A549 (cell line): ENCODE measurements around the gene NUB1. TPM values are rescaled to one million over a fixed set of nuclear protein-coding genes. Genes with fewer than 3 reads are reported as not detected.

Source experiments
- ATAC-seq, 2 experiments: fragments of 200-7000 bp in 1 of 2; fragments of >200 bp in 1 of 2; cut with Nextera tagmentation in 1 of 2; cut with Tn5 transposase in 1 of 2; 3 replicates each; pipeline versions ENCODE4 v1.8.0 to v1.9.1; 2018 to 2020; ENCODE audit warnings: mild to moderate bottlenecking in 1 of 2, moderate library complexity in 1 of 2
- CTCF ChIA-PET: fragments of 300-600 bp; sonication (Branson Sonifier 250); formaldehyde crosslinking; extraction: SDS; loops from one replicate; lab custom pipeline; 2021; ENCODE audit warnings: antibody characterized with exemption, inconsistent platforms; lab: Yijun Ruan, JAX
- POLR2A ChIA-PET: fragments of 350-600 bp; formaldehyde crosslinking; extraction: SDS; loops from one replicate; lab custom pipeline; 2021; ENCODE audit warnings: antibody characterized with exemption, inconsistent platforms; lab: Yijun Ruan, JAX
- DNase-seq, 2 experiments: peaks; one replicate each; pipeline versions ENCODE4 v3.0.0 to v3.0.0-alpha.2; 2011 to 2016; ENCODE audit warnings: low read depth in 1 of 2, low spot score in 1 of 2
- FAIRE-seq: peaks from 2 replicates; lab custom pipeline; 2011; peaks lifted over from hg19 to GRCh38; lab: Jason Lieb, UNC
- H3K27ac ChIP-seq, 2 experiments: fragments of >200 bp; sonication (Bioruptor Twin); formaldehyde crosslinking; 3 replicates each; pipeline ENCODE4 v1.5.1; 2016 to 2017
- H3K4me1 ChIP-seq: fragments of >200 bp; sonication (Bioruptor Twin); formaldehyde crosslinking; 3 replicates; pipeline ENCODE4 v1.6.1; 2016
- H3K4me2 ChIP-seq: fragments of >200 bp; sonication (Bioruptor Twin); formaldehyde crosslinking; 3 replicates; pipeline ENCODE4 v1.6.1; 2016
- H3K4me3 ChIP-seq: fragments of >200 bp; sonication (Bioruptor Twin); formaldehyde crosslinking; 3 replicates; pipeline ENCODE4 v1.5.1; 2016
- H3K9me3 ChIP-seq: fragments of >200 bp; sonication (Bioruptor Twin); formaldehyde crosslinking; 3 replicates; pipeline ENCODE4 v1.6.1; 2016
- CBX2 ChIP-seq: fragments of 200-600 bp; sonication (generic); IDR thresholded peaks from 2 replicates; pipeline ENCODE4 v1.6.1; 2016; ENCODE audit warnings: low read depth, mild to moderate bottlenecking, borderline replicate concordance
- CHD4 ChIP-seq: fragments of 200-600 bp; sonication (generic); IDR thresholded peaks from 2 replicates; pipeline ENCODE4 v1.6.1; 2016; ENCODE audit warnings: antibody characterized with exemption, mild to moderate bottlenecking, borderline replicate concordance
- ESRRA ChIP-seq: fragments of 150-350 bp; IDR thresholded peaks from 2 replicates; pipeline ENCODE4 v1.6.1; 2014; ENCODE audit warnings: mild to moderate bottlenecking, low read length, borderline replicate concordance
- NFE2L2 ChIP-seq: fragments of 150-350 bp; conservative IDR thresholded peaks from 2 replicates; pipeline ENCODE4 v1.6.1; 2014; ENCODE audit warnings: low read length
- PHF8 ChIP-seq: fragments of 200-600 bp; sonication (generic); IDR thresholded peaks from 2 replicates; pipeline ENCODE4 v1.6.1; 2016; ENCODE audit warnings: low read depth, mild to moderate bottlenecking, antibody characterized with exemption, moderate library complexity, borderline replicate concordance
- RFX5 ChIP-seq: fragments of 450-650 bp; IDR thresholded peaks from 2 replicates; pipeline ENCODE4 v1.7.1; 2014; ENCODE audit warnings: antibody characterized with exemption, mild to moderate bottlenecking, moderate library complexity
- RNF2 ChIP-seq: fragments of 200-600 bp; sonication (generic); IDR thresholded peaks from 2 replicates; pipeline ENCODE4 v1.6.1; 2016; ENCODE audit warnings: low read depth, mild to moderate bottlenecking, antibody characterized with exemption, moderate library complexity, borderline replicate concordance
- SMC3 ChIP-seq: fragments of >200 bp; sonication (Bioruptor Twin); formaldehyde crosslinking; IDR thresholded peaks from 3 replicates; pipeline ENCODE4 v1.6.1; 2018; ENCODE audit warnings: inconsistent platforms
- SREBF2 ChIP-seq: fragments of 450-650 bp; IDR thresholded peaks from 2 replicates; pipeline ENCODE4 v1.6.1; 2014; ENCODE audit warnings: mild to moderate bottlenecking, moderate library complexity
- TFCP2L1 ChIP-seq: fragments of 250-450 bp; sonication (Bioruptor Pico); IDR thresholded peaks from 2 replicates; pipeline ENCODE4 v1.5.0; 2021; ENCODE audit warnings: mild to moderate bottlenecking
- ZFP36 ChIP-seq: fragments of 450-650 bp; IDR thresholded peaks from 2 replicates; pipeline ENCODE4 v1.6.1; 2014; ENCODE audit warnings: borderline replicate concordance; ENCODE audit not compliant: partially characterized antibody
- WGBS: methylation state at CpG from one replicate; pipeline ENCODE4 v1.1.6; 2017; ENCODE audit errors: missing lambda C conversion rate; 5-methylcytosine and 5-hydroxymethylcytosine counted together
- polyA plus RNA-seq, 4 experiments: library from polyadenylated mRNA; depleted of rRNA in 3 of 4; stranded (reverse); fragments of >200 nt; fragmentation: RNase III in 1 of 4; extraction: RNeasy Plus Mini Kit Qiagen cat#74134 plus additional on column Dnase treatment in 1 of 4; gene quantifications; 2 replicates in 3 of 4; 3 replicates in 1 of 4; pipeline ENCODE4 v1.2.3, GENCODE V29; 2011 to 2017
- TF ChIP-seq, protein P1 (sequence below): IDR thresholded peaks from 2 replicates; pipeline ENCODE4 v1.6.1; 2012
- TF ChIP-seq, protein P2 (sequence below): fragments of 150-350 bp; IDR thresholded peaks from 2 replicates; pipeline ENCODE4 v1.6.1; 2014; ENCODE audit warnings: low read depth, mild to moderate bottlenecking, low read length
- TF ChIP-seq, protein P3 (sequence below): IDR thresholded peaks from 2 replicates; pipeline ENCODE4 v1.6.1; 2012; ENCODE audit warnings: low read depth, borderline replicate concordance
- TF ChIP-seq, protein P4 (sequence below): fragments of >200 bp; sonication (Bioruptor Twin); formaldehyde crosslinking; IDR thresholded peaks from 3 replicates; pipeline ENCODE4 v1.5.1; 2016
- TF ChIP-seq, protein P5 (sequence below): fragments of 200-600 bp; sonication (generic); IDR thresholded peaks from 2 replicates; pipeline ENCODE4 v1.6.1; 2016; ENCODE audit warnings: antibody characterized with exemption, mild to moderate bottlenecking, moderate library complexity
- TF ChIP-seq, protein P6 (sequence below): fragments of >200 bp; sonication (Bioruptor Twin); formaldehyde crosslinking; IDR thresholded peaks from 3 replicates; pipeline ENCODE4 v1.6.1; 2016

The NUB1 gene
- polyA plus RNA-seq, 2 of the 4 experiments (the other 2 are of a cell fraction): 45.0 to 105 TPM

DNA sequence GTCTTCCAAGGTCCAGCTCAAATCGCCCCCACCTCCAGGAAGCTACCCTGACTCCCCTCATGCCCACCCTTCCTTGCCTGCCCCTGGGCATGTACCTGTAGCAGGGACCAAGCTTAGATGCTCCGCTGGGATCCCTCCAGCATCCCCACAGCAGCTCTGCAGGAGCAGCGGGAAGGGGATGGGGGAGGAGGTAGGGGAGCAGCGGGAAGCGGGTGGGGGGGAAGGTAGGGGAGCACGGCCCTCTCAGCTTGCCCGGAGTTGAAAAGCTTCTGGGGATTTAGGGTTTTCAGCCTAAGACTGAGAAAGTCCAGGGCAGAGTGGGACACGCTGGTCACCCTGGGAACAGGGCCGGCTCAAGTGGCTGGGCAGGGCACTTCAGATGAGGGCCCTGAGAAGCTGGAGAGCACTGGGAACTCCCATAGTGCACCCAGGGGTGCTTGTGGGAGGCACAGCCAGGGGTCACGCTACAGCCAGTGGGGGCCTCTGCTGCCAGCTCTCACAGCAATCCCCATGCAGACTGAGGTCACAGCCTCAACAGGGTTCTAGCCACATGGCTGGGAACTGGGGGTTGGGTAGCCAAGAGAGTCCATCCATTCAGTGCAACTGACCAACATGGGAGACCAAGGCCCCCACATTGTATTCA, 54.8 kb downstream of the NUB1 start:
- H3K4me3 ChIP-seq: no peak overlapping the region
- no peak for TF ChIP-seq RFX5
- TF ChIP-seq, protein P1, sequence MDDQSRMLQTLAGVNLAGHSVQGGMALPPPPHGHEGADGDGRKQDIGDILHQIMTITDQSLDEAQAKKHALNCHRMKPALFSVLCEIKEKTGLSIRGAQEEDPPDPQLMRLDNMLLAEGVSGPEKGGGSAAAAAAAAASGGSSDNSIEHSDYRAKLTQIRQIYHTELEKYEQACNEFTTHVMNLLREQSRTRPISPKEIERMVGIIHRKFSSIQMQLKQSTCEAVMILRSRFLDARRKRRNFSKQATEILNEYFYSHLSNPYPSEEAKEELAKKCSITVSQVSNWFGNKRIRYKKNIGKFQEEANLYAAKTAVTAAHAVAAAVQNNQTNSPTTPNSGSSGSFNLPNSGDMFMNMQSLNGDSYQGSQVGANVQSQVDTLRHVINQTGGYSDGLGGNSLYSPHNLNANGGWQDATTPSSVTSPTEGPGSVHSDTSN: no peak
- no peak for TF ChIP-seq CBX2
- TF ChIP-seq, protein P2, sequence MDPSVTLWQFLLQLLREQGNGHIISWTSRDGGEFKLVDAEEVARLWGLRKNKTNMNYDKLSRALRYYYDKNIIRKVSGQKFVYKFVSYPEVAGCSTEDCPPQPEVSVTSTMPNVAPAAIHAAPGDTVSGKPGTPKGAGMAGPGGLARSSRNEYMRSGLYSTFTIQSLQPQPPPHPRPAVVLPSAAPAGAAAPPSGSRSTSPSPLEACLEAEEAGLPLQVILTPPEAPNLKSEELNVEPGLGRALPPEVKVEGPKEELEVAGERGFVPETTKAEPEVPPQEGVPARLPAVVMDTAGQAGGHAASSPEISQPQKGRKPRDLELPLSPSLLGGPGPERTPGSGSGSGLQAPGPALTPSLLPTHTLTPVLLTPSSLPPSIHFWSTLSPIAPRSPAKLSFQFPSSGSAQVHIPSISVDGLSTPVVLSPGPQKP: no peak
- TF ChIP-seq, protein P3, sequence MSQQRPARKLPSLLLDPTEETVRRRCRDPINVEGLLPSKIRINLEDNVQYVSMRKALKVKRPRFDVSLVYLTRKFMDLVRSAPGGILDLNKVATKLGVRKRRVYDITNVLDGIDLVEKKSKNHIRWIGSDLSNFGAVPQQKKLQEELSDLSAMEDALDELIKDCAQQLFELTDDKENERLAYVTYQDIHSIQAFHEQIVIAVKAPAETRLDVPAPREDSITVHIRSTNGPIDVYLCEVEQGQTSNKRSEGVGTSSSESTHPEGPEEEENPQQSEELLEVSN: no peak
- TF ChIP-seq ZFP36: no peak
- TF ChIP-seq, protein P4, sequence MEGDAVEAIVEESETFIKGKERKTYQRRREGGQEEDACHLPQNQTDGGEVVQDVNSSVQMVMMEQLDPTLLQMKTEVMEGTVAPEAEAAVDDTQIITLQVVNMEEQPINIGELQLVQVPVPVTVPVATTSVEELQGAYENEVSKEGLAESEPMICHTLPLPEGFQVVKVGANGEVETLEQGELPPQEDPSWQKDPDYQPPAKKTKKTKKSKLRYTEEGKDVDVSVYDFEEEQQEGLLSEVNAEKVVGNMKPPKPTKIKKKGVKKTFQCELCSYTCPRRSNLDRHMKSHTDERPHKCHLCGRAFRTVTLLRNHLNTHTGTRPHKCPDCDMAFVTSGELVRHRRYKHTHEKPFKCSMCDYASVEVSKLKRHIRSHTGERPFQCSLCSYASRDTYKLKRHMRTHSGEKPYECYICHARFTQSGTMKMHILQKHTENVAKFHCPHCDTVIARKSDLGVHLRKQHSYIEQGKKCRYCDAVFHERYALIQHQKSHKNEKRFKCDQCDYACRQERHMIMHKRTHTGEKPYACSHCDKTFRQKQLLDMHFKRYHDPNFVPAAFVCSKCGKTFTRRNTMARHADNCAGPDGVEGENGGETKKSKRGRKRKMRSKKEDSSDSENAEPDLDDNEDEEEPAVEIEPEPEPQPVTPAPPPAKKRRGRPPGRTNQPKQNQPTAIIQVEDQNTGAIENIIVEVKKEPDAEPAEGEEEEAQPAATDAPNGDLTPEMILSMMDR: no peak
- no peak for TF ChIP-seq SMC3
- no peak for TF ChIP-seq SREBF2
- no peak for TF ChIP-seq NFE2L2
- TF ChIP-seq, protein P5, sequence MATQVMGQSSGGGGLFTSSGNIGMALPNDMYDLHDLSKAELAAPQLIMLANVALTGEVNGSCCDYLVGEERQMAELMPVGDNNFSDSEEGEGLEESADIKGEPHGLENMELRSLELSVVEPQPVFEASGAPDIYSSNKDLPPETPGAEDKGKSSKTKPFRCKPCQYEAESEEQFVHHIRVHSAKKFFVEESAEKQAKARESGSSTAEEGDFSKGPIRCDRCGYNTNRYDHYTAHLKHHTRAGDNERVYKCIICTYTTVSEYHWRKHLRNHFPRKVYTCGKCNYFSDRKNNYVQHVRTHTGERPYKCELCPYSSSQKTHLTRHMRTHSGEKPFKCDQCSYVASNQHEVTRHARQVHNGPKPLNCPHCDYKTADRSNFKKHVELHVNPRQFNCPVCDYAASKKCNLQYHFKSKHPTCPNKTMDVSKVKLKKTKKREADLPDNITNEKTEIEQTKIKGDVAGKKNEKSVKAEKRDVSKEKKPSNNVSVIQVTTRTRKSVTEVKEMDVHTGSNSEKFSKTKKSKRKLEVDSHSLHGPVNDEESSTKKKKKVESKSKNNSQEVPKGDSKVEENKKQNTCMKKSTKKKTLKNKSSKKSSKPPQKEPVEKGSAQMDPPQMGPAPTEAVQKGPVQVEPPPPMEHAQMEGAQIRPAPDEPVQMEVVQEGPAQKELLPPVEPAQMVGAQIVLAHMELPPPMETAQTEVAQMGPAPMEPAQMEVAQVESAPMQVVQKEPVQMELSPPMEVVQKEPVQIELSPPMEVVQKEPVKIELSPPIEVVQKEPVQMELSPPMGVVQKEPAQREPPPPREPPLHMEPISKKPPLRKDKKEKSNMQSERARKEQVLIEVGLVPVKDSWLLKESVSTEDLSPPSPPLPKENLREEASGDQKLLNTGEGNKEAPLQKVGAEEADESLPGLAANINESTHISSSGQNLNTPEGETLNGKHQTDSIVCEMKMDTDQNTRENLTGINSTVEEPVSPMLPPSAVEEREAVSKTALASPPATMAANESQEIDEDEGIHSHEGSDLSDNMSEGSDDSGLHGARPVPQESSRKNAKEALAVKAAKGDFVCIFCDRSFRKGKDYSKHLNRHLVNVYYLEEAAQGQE: no peak
- TF ChIP-seq ESRRA: no peak
- TF ChIP-seq TFCP2L1 (CRISPR knock-in tag): no peak
- TF ChIP-seq CHD4: no peak
- TF ChIP-seq RNF2: no peak
- TF ChIP-seq, protein P6, sequence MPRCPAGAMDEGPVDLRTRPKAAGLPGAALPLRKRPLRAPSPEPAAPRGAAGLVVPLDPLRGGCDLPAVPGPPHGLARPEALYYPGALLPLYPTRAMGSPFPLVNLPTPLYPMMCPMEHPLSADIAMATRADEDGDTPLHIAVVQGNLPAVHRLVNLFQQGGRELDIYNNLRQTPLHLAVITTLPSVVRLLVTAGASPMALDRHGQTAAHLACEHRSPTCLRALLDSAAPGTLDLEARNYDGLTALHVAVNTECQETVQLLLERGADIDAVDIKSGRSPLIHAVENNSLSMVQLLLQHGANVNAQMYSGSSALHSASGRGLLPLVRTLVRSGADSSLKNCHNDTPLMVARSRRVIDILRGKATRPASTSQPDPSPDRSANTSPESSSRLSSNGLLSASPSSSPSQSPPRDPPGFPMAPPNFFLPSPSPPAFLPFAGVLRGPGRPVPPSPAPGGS: no peak
- TF ChIP-seq PHF8: no peak
- TF ChIP-seq, all 56 proteins: peak for 0
- 70% methylated on average over 6 of the region's 10 CpGs for WGBS
- Histone ChIP-seq H3K27ac (no peak overlapping the region), H3K9me3 (no peaks in the 10 kb centered on the region), H3K4me1 (0 out of 3 replicates have a peak, but pooled peaks cover 4% of the 10 kb centered on the region), H3K4me2 (no peak overlapping the region)
- ATAC-seq (no peak), FAIRE-seq (no peak), DNase-seq (no peak)
- ChIA-PET CTCF (interaction anchor here (1.0 to 3.2 kb wide), 6 partner anchors 21 to 152 kb away, joined by 3 to 16 read pairs (median 4); no protein-coding TSS in a partner anchor), POLR2A (interaction anchor here (0.5 kb wide), 1 partner anchor 241 kb away, joined by 4 read pairs; no protein-coding TSS in a partner anchor)
